PC-3 (cell line): ENCODE data around the gene CRADD. TPM values are rescaled to one million over a fixed set of nuclear protein-coding genes. Genes with fewer than 3 reads are reported as not detected.

Experiments
- ATAC-seq: fragments of 200-7000 bp; cut with Tn5 transposase; 2 replicates; pipeline ENCODE4 v1.9.1; 2020; ENCODE audit warnings: mild to moderate bottlenecking, moderate library complexity
- BruUV-seq: library from RNA; stranded (reverse); fragments of 400-500 nt; replicated peaks from 2 replicates; lab custom pipeline; 2021; lab: Mats Ljungman, UMichigan
- CTCF ChIA-PET: fragments of 300-600 bp; sonication (Branson Sonifier 250); formaldehyde crosslinking; loops from one replicate; lab custom pipeline; 2022; ENCODE audit warnings: antibody characterized with exemption; lab: Charles Lee
- POLR2A ChIA-PET: fragments of 300-600 bp; sonication (Branson Sonifier 250); formaldehyde crosslinking; loops from one replicate; lab custom pipeline; 2022; ENCODE audit warnings: antibody characterized with exemption; ENCODE audit not compliant: unreplicated experiment; lab: Charles Lee
- DNase-seq: peaks from one replicate; pipeline ENCODE4 v3.0.0-alpha.2; 2015
- H2AFZ ChIP-seq: fragments of 300-600 bp; sonication (generic); 2 replicates; pipeline ENCODE4 v1.6.0; 2016; ENCODE audit warnings: antibody characterized with exemption, low read length
- H3F3A ChIP-seq: fragments of 300-600 bp; sonication (generic); one replicate; pipeline ENCODE4 v1.6.0; 2017; ENCODE audit warnings: antibody characterized with exemption, low read length, control low read depth, mild to moderate bottlenecking; ENCODE audit not compliant: unreplicated experiment
- H3K27ac ChIP-seq: fragments of 300-600 bp; sonication (generic); 2 replicates; pipeline ENCODE4 v1.5.1; 2016; ENCODE audit warnings: mild to moderate bottlenecking, low read length
- H3K27me3 ChIP-seq: fragments of 300-600 bp; sonication (generic); 2 replicates; pipeline ENCODE4 v1.6.1; 2016; ENCODE audit warnings: low read length, mixed read lengths
- H3K36me3 ChIP-seq: fragments of 300-600 bp; sonication (generic); 2 replicates; pipeline ENCODE4 v1.6.1; 2016; ENCODE audit warnings: low read depth, mixed run types, low read length, mixed read lengths
- H3K4me1 ChIP-seq: fragments of 300-600 bp; sonication (generic); 2 replicates; pipeline ENCODE4 v1.5.1; 2016; ENCODE audit warnings: low read length; ENCODE audit not compliant: insufficient read depth
- H3K4me2 ChIP-seq: fragments of 300-600 bp; sonication (generic); 2 replicates; pipeline ENCODE4 v1.6.0; 2016; ENCODE audit warnings: low read length
- H3K4me3 ChIP-seq: fragments of 300-600 bp; sonication (generic); 2 replicates; pipeline ENCODE4 v1.5.1; 2016; ENCODE audit warnings: mild to moderate bottlenecking, low read length, mixed read lengths
- H3K79me2 ChIP-seq: fragments of 300-600 bp; sonication (generic); 2 replicates; pipeline ENCODE4 v1.6.1; 2017; ENCODE audit warnings: low read length, mixed read lengths
- H3K9ac ChIP-seq: fragments of 300-600 bp; sonication (generic); 2 replicates; pipeline ENCODE4 v1.6.0; 2016; ENCODE audit warnings: mild to moderate bottlenecking, low read length
- H3K9me2 ChIP-seq: fragments of 300-600 bp; sonication (generic); replicated peaks from 2 replicates; pipeline ENCODE4 v1.6.1; 2016; ENCODE audit warnings: mixed run types, low read length, mixed read lengths
- H3K9me3 ChIP-seq: fragments of 300-600 bp; sonication (generic); 2 replicates; pipeline ENCODE4 v1.6.1; 2016; ENCODE audit warnings: low read length, mixed read lengths
- H4K20me1 ChIP-seq: fragments of 300-600 bp; sonication (generic); 2 replicates; pipeline ENCODE4 v1.6.1; 2016; ENCODE audit warnings: low read length, mixed read lengths
- CTCF ChIP-seq: fragments of 300-600 bp; sonication (generic); conservative IDR thresholded peaks from 2 replicates; pipeline ENCODE4 v1.5.1; 2017; ENCODE audit warnings: antibody characterized with exemption, low read depth, mild to moderate bottlenecking, low read length
- EZH2 ChIP-seq: fragments of 300-600 bp; sonication (generic); IDR thresholded peaks from one replicate; pipeline ENCODE4 v1.6.1; 2017; ENCODE audit warnings: antibody characterized with exemption, mild to moderate bottlenecking, low read length; ENCODE audit not compliant: unreplicated experiment
- EZH2phosphoT487 ChIP-seq: fragments of 300-600 bp; sonication (generic); IDR thresholded peaks from 2 replicates; pipeline ENCODE4 v1.6.1; 2018; ENCODE audit warnings: mild to moderate bottlenecking, antibody characterized with exemption, low read length, borderline replicate concordance
- intact Hi-C: fragments of 100-400 bp; cut with micrococcal nuclease; formaldehyde crosslinking; loops from 2 replicates; pipeline ENCODE4 v1.9.0; 2023
- total RNA-seq: library from RNA; depleted of rRNA; stranded (reverse); fragments of >200 nt; gene quantifications from 2 replicates; pipeline ENCODE4 v1.2.3, GENCODE V29; 2014

CRADD gene
- total RNA-seq, 1 experiment from 2014 or later, result 11.4 TPM

DNA sequence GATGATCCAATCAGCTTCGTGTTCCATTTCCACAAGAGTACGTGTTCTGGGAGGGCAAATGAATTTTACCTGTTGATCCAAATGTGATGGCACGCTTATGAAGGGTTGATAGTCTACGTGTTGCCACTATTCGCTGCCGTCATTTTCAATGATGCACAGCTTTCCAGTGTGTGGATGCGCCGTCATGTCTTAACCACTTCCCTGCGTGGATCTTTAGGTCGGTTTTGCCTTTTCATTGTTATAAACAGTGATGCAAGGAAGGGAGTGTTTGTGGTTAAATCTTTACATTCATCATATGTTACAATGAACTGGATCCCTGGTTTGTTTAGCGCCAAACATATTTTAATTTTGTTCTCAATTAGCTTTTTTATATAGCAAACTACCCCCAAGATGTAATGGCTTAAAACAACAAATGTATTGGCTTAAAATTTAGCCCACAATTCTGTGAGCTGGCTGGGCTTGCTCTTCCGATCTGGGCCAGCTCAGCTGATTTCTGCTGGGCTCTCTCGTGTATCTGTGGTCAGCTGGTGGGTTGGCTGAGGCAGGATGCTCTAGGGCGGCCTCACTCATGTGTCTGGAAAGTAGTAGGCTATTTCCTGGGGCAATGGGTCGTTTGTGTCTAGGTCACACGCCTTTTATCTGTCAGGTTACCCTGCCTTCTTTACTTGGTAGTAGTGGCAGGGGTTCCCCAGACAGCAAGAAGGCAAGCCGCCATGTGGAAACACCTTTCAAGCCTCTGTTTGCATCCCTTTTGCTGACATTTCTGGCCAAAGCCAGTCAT is 176.7 kb downstream of the CRADD start:
- H4K20me1 ChIP-seq, result no peaks in the 10 kb centered on the region
- ChIA-PET CTCF (no interaction called here), POLR2A (no interaction called here)
- BruUV-seq, result no TSS peak
- ATAC-seq (no peak), DNase-seq (no peak)
- no peaks in the 10 kb centered on the region for H3K36me3 ChIP-seq
- H3K27ac ChIP-seq, result no peak overlapping the region
- no peaks in the 10 kb centered on the region for H3K9me2 ChIP-seq
- no peaks in the 10 kb centered on the region for H3K27me3 ChIP-seq
- intact Hi-C loops, result no loop called here
- no peak overlapping the region for H3K4me2 ChIP-seq
- no peaks in the 10 kb centered on the region for H3F3A ChIP-seq
- TF ChIP-seq EZH2 (no peak), CTCF (no peak), EZH2phosphoT487 (no peak)
- H3K4me1 ChIP-seq, result no peaks in the 10 kb centered on the region
- no peak overlapping the region for H3K4me3 ChIP-seq
- no peak overlapping the region for H2AFZ ChIP-seq
- H3K9ac ChIP-seq, result no peak overlapping the region
- H3K79me2 ChIP-seq, result no peaks in the 10 kb centered on the region
- H3K9me3 ChIP-seq, result no peaks in the 10 kb centered on the region

GRCh38 chr12:93855261-93855660 is 178.1 kb downstream of the CRADD start:
- DNase-seq, result no peak
- CTCF ChIA-PET, result interaction anchor here (0.6 kb wide), 1 partner anchor 246 kb away, joined by 3 read pairs; no protein-coding TSS in a partner anchor
- BruUV-seq, result no TSS peak

More at GRCh38 chr12:93855261-93855660, 178.1 kb downstream of the CRADD start:
- Histone ChIP-seq H3K4me1 (no peaks in the 10 kb centered on the region), H3K9ac (no peak overlapping the region), H3K27ac (no peak overlapping the region), H3K9me2 (no peaks in the 10 kb centered on the region), H3K36me3 (no peaks in the 10 kb centered on the region), H4K20me1 (no peaks in the 10 kb centered on the region), H3F3A (no peaks in the 10 kb centered on the region), H2AFZ (no peak overlapping the region), H3K4me3 (no peak overlapping the region), H3K27me3 (no peaks in the 10 kb centered on the region), H3K9me3 (no peaks in the 10 kb centered on the region), H3K4me2 (no peak overlapping the region), H3K79me2 (no peaks in the 10 kb centered on the region)
- TF ChIP-seq EZH2phosphoT487, result no peak
- TF ChIP-seq EZH2, result no peak
- TF ChIP-seq CTCF, result no peak
- POLR2A ChIA-PET, result no interaction called here
- intact Hi-C loops, result no loop called here
- ATAC-seq, result no peak
